B cell (primary cell): ENCODE results near the gene SMPX. TPM values are rescaled to one million over a fixed set of nuclear protein-coding genes. Genes with fewer than 3 reads are reported as not detected.

Source experiments
- ATAC-seq: fragments of 200-7000 bp; cut with Tn5 transposase; one replicate; pipeline ENCODE4 v1.10.0; 2021; ENCODE audit warnings: low read depth, mild to moderate bottlenecking, moderate number of reproducible peaks, moderate library complexity
- CTCF ChIA-PET: fragments of 350-600 bp; sonication (Branson Sonifier 250); formaldehyde crosslinking; loops from one replicate; lab custom pipeline; 2021; ENCODE audit warnings: antibody characterized with exemption, inconsistent platforms; lab: Charles Lee
- POLR2A ChIA-PET: fragments of 350-600 bp; sonication (Branson Sonifier 250); formaldehyde crosslinking; loops from one replicate; lab custom pipeline; 2021; ENCODE audit warnings: antibody characterized with exemption; lab: Charles Lee
- DNase-seq: peaks from one replicate; pipeline ENCODE4 v3.0.0; 2013
- H2AFZ ChIP-seq: 2 replicates; pipeline ENCODE4 v1.6.1; 2012; ENCODE audit warnings: mild to moderate bottlenecking, low read depth, low read length; ENCODE audit not compliant: insufficient read depth, poor library complexity, severe bottlenecking
- H3K27ac ChIP-seq, 2 donors: 1 replicate in 1 of 2; 2 replicates in 1 of 2; pipeline ENCODE4 v1.5.1; 2012 to 2013; ENCODE audit warnings: low read length in 2 of 2, mild to moderate bottlenecking in 2 of 2, moderate library complexity in 1 of 2
- H3K27me3 ChIP-seq, 4 experiments: fragments of 200-600 bp in 1 of 4; sonication (generic) in 1 of 4; replicated peaks in 1 of 4; 1 replicate in 2 of 4; 2 replicates in 2 of 4; pipeline versions ENCODE4 v1.6.1 to v1.7.0; 2013 to 2016; ENCODE audit warnings: low read length in 3 of 4, mild to moderate bottlenecking in 2 of 4, mixed read lengths in 1 of 4, moderate library complexity in 1 of 4; ENCODE audit not compliant: insufficient read depth in 4 of 4, control insufficient read depth in 3 of 4; ENCODE audit errors: control extremely low read depth in 1 of 4
- H3K36me3 ChIP-seq, 2 experiments: replicated peaks in 1 of 2; 1 replicate in 1 of 2; 2 replicates in 1 of 2; pipeline versions ENCODE4 v1.6.1 to v1.7.1; 2013; ENCODE audit warnings: low read length in 1 of 2; ENCODE audit not compliant: insufficient read depth in 2 of 2, control insufficient read depth in 1 of 2; ENCODE audit errors: control extremely low read depth in 1 of 2, extremely low read depth in 1 of 2
- H3K4me1 ChIP-seq, 2 donors: fragments of 200-600 bp in 1 of 2; sonication (generic) in 1 of 2; 1 replicate in 1 of 2; 2 replicates in 1 of 2; pipeline versions ENCODE4 v1.5.1 to v1.6.1; 2013 to 2017; ENCODE audit warnings: low read length in 2 of 2; ENCODE audit not compliant: control insufficient read depth in 2 of 2, insufficient read depth in 2 of 2
- H3K4me2 ChIP-seq: replicated peaks from 2 replicates; pipeline ENCODE3; 2012; ENCODE audit warnings: mild to moderate bottlenecking, low read depth, low read length; ENCODE audit not compliant: poor library complexity, severe bottlenecking
- H3K4me3 ChIP-seq, 5 experiments: fragments of 200-600 bp in 1 of 5; sonication (generic) in 1 of 5; 1 replicate in 3 of 5; 2 replicates in 2 of 5; pipeline versions ENCODE4 v1.5.1 to v1.7.0; 2011 to 2016; ENCODE audit warnings: low read length in 4 of 5, mild to moderate bottlenecking in 4 of 5, low read depth in 2 of 5, control low read depth in 1 of 5, moderate library complexity in 1 of 5; ENCODE audit not compliant: insufficient read depth in 1 of 5; ENCODE audit errors: control extremely low read depth in 1 of 5, extremely low read depth in 1 of 5
- H3K79me2 ChIP-seq: fragments of 200-600 bp; sonication (generic); one replicate; pipeline ENCODE4 v1.6.0; 2016; ENCODE audit warnings: low read length; ENCODE audit not compliant: control insufficient read depth, insufficient read depth
- H3K9ac ChIP-seq: fragments of 200-600 bp; sonication (generic); 2 replicates; pipeline ENCODE4 v1.6.1; 2017; ENCODE audit warnings: mild to moderate bottlenecking, low read length, moderate library complexity
- H3K9me3 ChIP-seq, 3 donors: one replicate each; pipeline versions ENCODE4 v1.6.1 to v1.7.1; 2013; ENCODE audit warnings: low read length in 2 of 3; ENCODE audit not compliant: control insufficient read depth in 2 of 3, insufficient read depth in 1 of 3; ENCODE audit errors: control extremely low read depth in 1 of 3
- H4K20me1 ChIP-seq: 2 replicates; pipeline ENCODE4 v1.6.0; 2012; ENCODE audit warnings: mild to moderate bottlenecking, low read length; ENCODE audit not compliant: insufficient read depth, control insufficient read depth, poor library complexity, severe bottlenecking
- H3K27ac Mint-ChIP-seq: one replicate; pipeline ENCODE4 v1.8.0; 2021; ENCODE audit warnings: mixed read lengths
- H3K27me3 Mint-ChIP-seq: one replicate; pipeline ENCODE4 v1.8.0; 2021; ENCODE audit warnings: mixed read lengths
- H3K4me1 Mint-ChIP-seq: one replicate; pipeline ENCODE4 v1.8.0; 2021; ENCODE audit warnings: mixed read lengths
- H3K4me3 Mint-ChIP-seq: one replicate; pipeline ENCODE4 v1.8.0; 2021; ENCODE audit warnings: mixed read lengths
- H3K9me3 Mint-ChIP-seq: one replicate; pipeline ENCODE4 v1.8.0; 2022; ENCODE audit warnings: mixed read lengths; ENCODE audit not compliant: insufficient read depth
- EZH2 ChIP-seq: IDR thresholded peaks from 2 replicates; pipeline ENCODE4 v1.6.1; 2012; ENCODE audit warnings: borderline replicate concordance, low read depth, mild to moderate bottlenecking, moderate library complexity, low read length; ENCODE audit not compliant: insufficient read depth, poor library complexity, severe bottlenecking
- WGBS: methylation state at CpG from one replicate; pipeline ENCODE4 v1.1.5; 2013; ENCODE audit warnings: missing lambda C conversion rate; ENCODE audit not compliant: insufficient coverage; 5-methylcytosine and 5-hydroxymethylcytosine counted together
- intact Hi-C: fragments of 100-400 bp; cut with micrococcal nuclease; formaldehyde crosslinking; loops from one replicate; pipeline ENCODE4 v1.10.0; 2022
- polyA plus RNA-seq: library from polyadenylated mRNA; depleted of rRNA; stranded (reverse); fragments of >200 nt; gene quantifications from 2 replicates; pipeline ENCODE4 v1.2.3, GENCODE V29; 2012
- total RNA-seq, 2 donors: library from RNA; stranded (reverse); fragments of 120-200 nt in 1 of 2; gene quantifications; 1 replicate in 1 of 2; 2 replicates in 1 of 2; pipeline versions ENCODE4 v1.2.3 to v1.2.4, GENCODE V29; 2013 to 2022
- TF ChIP-seq, protein P1 (sequence below): fragments of 200-600 bp; IDR thresholded peaks from one replicate; pipeline ENCODE4 v1.8.0; 2022; ENCODE audit warnings: antibody characterized with exemption, mild to moderate bottlenecking

Gene SMPX
- total and polyA plus RNA-seq, 2 donors (not counting 1 experiment from before 2014, with no cell fraction given), result not detected

DNA sequence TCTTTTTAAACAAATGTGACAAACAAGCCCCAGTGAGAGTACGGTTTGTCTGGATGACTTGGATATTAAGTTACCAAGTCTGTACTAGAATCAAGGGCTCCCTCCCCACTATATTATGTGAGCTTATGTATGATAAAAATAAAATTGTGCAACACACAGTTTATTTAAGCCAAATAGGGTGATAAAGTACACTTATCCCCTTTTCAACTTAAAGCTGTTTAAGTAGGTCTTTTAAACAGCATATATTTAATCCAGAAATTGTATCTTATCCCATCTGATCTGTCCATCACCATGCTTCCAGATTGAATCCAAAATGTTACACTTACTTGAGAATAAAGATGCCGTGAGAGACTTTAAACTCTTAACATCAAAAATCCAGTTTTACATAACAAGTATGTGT, 97.8 kb downstream of the SMPX start:
- H3K4me3 Mint-ChIP-seq, result no peak overlapping the region
- H3K4me3 ChIP-seq, result no peak overlapping the region
- ChIA-PET CTCF (no interaction called here), POLR2A (no interaction called here)
- no peak overlapping the region for H3K9ac ChIP-seq
- H3K4me2 ChIP-seq, result no peak overlapping the region
- no peak for ATAC-seq
- no peak overlapping the region for H3K27ac ChIP-seq
- H3K27ac Mint-ChIP-seq, result no peak overlapping the region
- H3K9me3 ChIP-seq, result peaks cover 0 to 24% (median 0%) of the 10 kb centered on the region in 3 donors
- peaks cover 0 to 20% (median under 1%) of the 10 kb centered on the region in 4 experiments for H3K27me3 ChIP-seq
- H3K36me3 ChIP-seq, result no peaks in the 10 kb centered on the region
- WGBS, result no CpG with 5 or more reads among the region's 2 CpGs
- H4K20me1 ChIP-seq, result no peaks in the 10 kb centered on the region
- H3K9me3 Mint-ChIP-seq, result no peaks in the 10 kb centered on the region
- no peak for DNase-seq
- no peaks in the 10 kb centered on the region for H3K79me2 ChIP-seq
- peaks cover 15% of the 10 kb centered on the region for H3K27me3 Mint-ChIP-seq
- TF ChIP-seq EZH2, result no peak
- TF ChIP-seq, protein P1, sequence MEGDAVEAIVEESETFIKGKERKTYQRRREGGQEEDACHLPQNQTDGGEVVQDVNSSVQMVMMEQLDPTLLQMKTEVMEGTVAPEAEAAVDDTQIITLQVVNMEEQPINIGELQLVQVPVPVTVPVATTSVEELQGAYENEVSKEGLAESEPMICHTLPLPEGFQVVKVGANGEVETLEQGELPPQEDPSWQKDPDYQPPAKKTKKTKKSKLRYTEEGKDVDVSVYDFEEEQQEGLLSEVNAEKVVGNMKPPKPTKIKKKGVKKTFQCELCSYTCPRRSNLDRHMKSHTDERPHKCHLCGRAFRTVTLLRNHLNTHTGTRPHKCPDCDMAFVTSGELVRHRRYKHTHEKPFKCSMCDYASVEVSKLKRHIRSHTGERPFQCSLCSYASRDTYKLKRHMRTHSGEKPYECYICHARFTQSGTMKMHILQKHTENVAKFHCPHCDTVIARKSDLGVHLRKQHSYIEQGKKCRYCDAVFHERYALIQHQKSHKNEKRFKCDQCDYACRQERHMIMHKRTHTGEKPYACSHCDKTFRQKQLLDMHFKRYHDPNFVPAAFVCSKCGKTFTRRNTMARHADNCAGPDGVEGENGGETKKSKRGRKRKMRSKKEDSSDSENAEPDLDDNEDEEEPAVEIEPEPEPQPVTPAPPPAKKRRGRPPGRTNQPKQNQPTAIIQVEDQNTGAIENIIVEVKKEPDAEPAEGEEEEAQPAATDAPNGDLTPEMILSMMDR, result no peak
- peaks cover 0 to 16% of the 10 kb centered on the region in 2 donors for H3K4me1 ChIP-seq
- peaks cover 13% of the 10 kb centered on the region for H3K4me1 Mint-ChIP-seq
- no peak overlapping the region for H2AFZ ChIP-seq
- intact Hi-C loops, result no loop called here

DNA sequence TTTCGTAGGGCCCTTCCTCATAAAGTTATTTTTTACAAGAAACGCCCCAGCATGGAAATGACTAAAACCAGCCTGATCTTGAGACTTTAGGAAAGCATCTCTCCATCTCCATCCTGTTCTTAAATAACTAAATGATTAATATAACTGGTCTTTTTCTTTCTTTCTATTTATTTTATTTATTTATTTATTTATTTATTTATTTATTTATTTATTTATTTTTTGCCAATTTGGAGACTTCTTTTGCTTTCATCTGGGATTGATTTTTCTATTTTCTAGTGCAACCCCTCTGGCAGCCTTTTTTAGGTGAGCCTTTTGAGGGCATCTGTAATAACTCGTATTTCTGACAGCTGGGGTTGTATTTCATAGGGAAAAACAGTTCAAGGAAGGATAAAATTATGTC, 98.6 kb downstream of the SMPX start:
- ChIA-PET POLR2A (no interaction called here), CTCF (no interaction called here)
- no peaks in the 10 kb centered on the region for H4K20me1 ChIP-seq
- H3K27me3 ChIP-seq, result peaks cover 0 to 20% (median under 1%) of the 10 kb centered on the region in 4 experiments
- no peaks in the 10 kb centered on the region for H3K79me2 ChIP-seq
- peaks cover 12% of the 10 kb centered on the region for H3K27me3 Mint-ChIP-seq
- H3K4me3 Mint-ChIP-seq, result peak overlapping the region; percentile 59
- intact Hi-C loops, result no loop called here
- peaks cover 0 to 24% (median 0%) of the 10 kb centered on the region in 3 donors for H3K9me3 ChIP-seq
- no CpG with 5 or more reads among the region's 3 CpGs for WGBS
- H3K4me1 Mint-ChIP-seq, result peaks cover 16% of the 10 kb centered on the region
- no peak overlapping the region for H3K27ac Mint-ChIP-seq
- H3K4me2 ChIP-seq, result no peak overlapping the region
- TF ChIP-seq, protein P1, result no peak
- no peak for TF ChIP-seq EZH2
- H3K27ac ChIP-seq, result no peak overlapping the region
- no peak for DNase-seq
- H3K4me1 ChIP-seq, result peaks cover 0 to 16% of the 10 kb centered on the region in 2 donors
- no peaks in the 10 kb centered on the region for H3K9me3 Mint-ChIP-seq
- H3K4me3 ChIP-seq, result no peak overlapping the region
- no peaks in the 10 kb centered on the region for H3K36me3 ChIP-seq
- H3K9ac ChIP-seq, result no peak overlapping the region
- ATAC-seq, result no peak
- no peak overlapping the region for H2AFZ ChIP-seq
